ENCODE results near the gene PAX3.

GRCh38 chr2:222309766-222310165, 11.0 kb upstream of the PAX3 start:
- TF ChIP-seq CTCF (IDR thresholded peaks at IDR 0.05) (no peak), POLR2A (IDR thresholded peaks at IDR 0.05) (no peak), EP300 (IDR thresholded peaks at IDR 0.05) (no peak)

Data from upper lobe of left lung (tissue), 4 donors.